Upper lobe of right lung (tissue), 1 donor: ENCODE results near the gene CACNB2. TPM values are rescaled to one million over a fixed set of nuclear protein-coding genes. Genes with fewer than 3 reads are reported as not detected.
A peak's percentile ranks its signal among the peaks of the same experiment; 100 is the strongest.

Experiments
- ATAC-seq: fragments of 200-7000 bp; cut with Tn5 transposase; one replicate; pipeline ENCODE4 v1.9.1; 2020; ENCODE audit warnings: mild to moderate bottlenecking, moderate library complexity
- DNase-seq: peaks from one replicate; pipeline ENCODE4 v3.0.0-alpha.2; 2020
- H3K27ac ChIP-seq: fragments of 200-600 bp; one replicate; pipeline ENCODE4 v1.8.0; 2022
- H3K27me3 ChIP-seq: fragments of 200-600 bp; one replicate; pipeline ENCODE4 v1.8.0; 2022; ENCODE audit warnings: mild to moderate bottlenecking
- H3K36me3 ChIP-seq: fragments of 200-600 bp; one replicate; pipeline ENCODE4 v1.8.0; 2022
- H3K4me1 ChIP-seq: fragments of 200-600 bp; one replicate; pipeline ENCODE4 v1.8.0; 2022
- H3K4me3 ChIP-seq: fragments of 200-600 bp; one replicate; pipeline ENCODE4 v1.8.0; 2022; ENCODE audit warnings: mild to moderate bottlenecking
- H3K9me3 ChIP-seq: fragments of 200-600 bp; one replicate; pipeline ENCODE4 v1.8.0; 2022
- CTCF ChIP-seq: fragments of 200-600 bp; IDR thresholded peaks from one replicate; pipeline ENCODE4 v1.8.0; 2022; ENCODE audit warnings: antibody characterized with exemption
- intact Hi-C: fragments of 100-400 bp; cut with DNase I; formaldehyde crosslinking; loops from one replicate; pipeline ENCODE4 v1.11.0; 2022
- total RNA-seq: library from RNA; stranded (reverse); fragmentation: NEBNext Ultra II Directional; extraction: Animal tissue kit (Norgen Biotek cat#: 25700); gene quantifications from one replicate; pipeline ENCODE4 v1.2.1, GENCODE V29; 2021
- donor health status: DM: no; HTN: yes; CAD: no; lungs with severe emphysema.

Gene CACNB2
- total RNA-seq, 1 donor from 2014 or later = 4.2 TPM

DNA sequence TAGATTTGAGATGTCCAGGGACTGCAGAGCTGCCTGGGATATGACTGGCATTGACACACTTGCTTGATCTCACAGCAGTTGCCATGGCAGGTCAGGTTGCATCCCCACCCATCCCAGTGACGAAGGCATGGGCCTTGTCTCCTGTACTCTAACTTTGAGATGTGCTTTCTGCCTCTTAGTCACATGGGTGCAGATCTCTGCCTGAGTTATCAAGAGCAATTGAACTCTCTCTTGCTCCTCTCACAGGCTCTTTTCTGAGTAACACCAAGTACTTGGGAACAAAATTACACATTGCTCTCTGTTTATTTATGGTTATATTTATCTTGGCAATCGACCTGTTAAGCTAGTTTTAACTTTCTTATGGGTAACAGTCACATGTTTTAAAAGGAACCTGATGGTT, 273.8 kb downstream of the CACNB2 start:
- DNase-seq (no peak), ATAC-seq (peak; percentile 92)
- no peak overlapping the region for H3K27ac ChIP-seq
- no peaks in the 10 kb centered on the region for H3K36me3 ChIP-seq
- H3K9me3 ChIP-seq = no peaks in the 10 kb centered on the region
- no peaks in the 10 kb centered on the region for H3K4me1 ChIP-seq
- intact Hi-C loops = no loop called here
- no peak overlapping the region for H3K4me3 ChIP-seq
- H3K27me3 ChIP-seq = no peaks in the 10 kb centered on the region
- TF ChIP-seq CTCF = no peak

GRCh38 chr10:18417950-18418527, 277.8 kb downstream of the CACNB2 start:
- no peak for TF ChIP-seq CTCF
- H3K9me3 ChIP-seq = no peaks in the 10 kb centered on the region
- H3K4me1 ChIP-seq = no peaks in the 10 kb centered on the region
- no peak overlapping the region for H3K27ac ChIP-seq
- DNase-seq (no peak), ATAC-seq (no peak)
- intact Hi-C loops = no loop called here
- no peak overlapping the region for H3K4me3 ChIP-seq
- no peaks in the 10 kb centered on the region for H3K36me3 ChIP-seq
- no peaks in the 10 kb centered on the region for H3K27me3 ChIP-seq

GRCh38 chr10:18418541-18419215, 278.5 kb downstream of the CACNB2 start:
- Histone ChIP-seq H3K27me3 (no peaks in the 10 kb centered on the region), H3K9me3 (no peaks in the 10 kb centered on the region), H3K27ac (no peak overlapping the region), H3K4me3 (no peak overlapping the region), H3K4me1 (no peaks in the 10 kb centered on the region), H3K36me3 (no peaks in the 10 kb centered on the region)
- ATAC-seq (peak; percentile 60), DNase-seq (no peak)
- intact Hi-C loops = no loop called here
- no peak for TF ChIP-seq CTCF

- H3K36me3 ChIP-seq = no peaks in the 10 kb centered on the region
- no peak overlapping the region for H3K4me3 ChIP-seq
- ATAC-seq (no peak), DNase-seq (no peak)
- H3K9me3 ChIP-seq = no peaks in the 10 kb centered on the region
- TF ChIP-seq CTCF = no peak
- no peaks in the 10 kb centered on the region for H3K27me3 ChIP-seq
- H3K27ac ChIP-seq = no peak overlapping the region
- H3K4me1 ChIP-seq = no peaks in the 10 kb centered on the region
- intact Hi-C loops = no loop called here
Observed at GRCh38 chr10:18419945-18420344, 279.7 kb downstream of the CACNB2 start.

GRCh38 chr10:18421726-18422293, 281.6 kb downstream of the CACNB2 start:
- Histone ChIP-seq H3K9me3 (no peaks in the 10 kb centered on the region), H3K27me3 (no peaks in the 10 kb centered on the region), H3K4me3 (no peak overlapping the region), H3K36me3 (no peaks in the 10 kb centered on the region), H3K4me1 (no peaks in the 10 kb centered on the region), H3K27ac (no peak overlapping the region)
- DNase-seq = no peak
- intact Hi-C loops = no loop called here
- no peak for ATAC-seq
- TF ChIP-seq CTCF = no peak
